ENCODE data around the gene KRTAP4-8. TPM values are rescaled to one million over a fixed set of nuclear protein-coding genes. Genes with fewer than 3 reads are reported as not detected.
"Not testable (repeated sequence)": the region's sequence is repeated elsewhere in the genome, so short reads cannot be mapped to it uniquely, and the experiment has no call there.

Gene KRTAP4-8
- total and polyA plus RNA-seq, 2 donors (not counting 1 experiment from before 2014, with no cell fraction given): not detected

- WGBS (ENCODE audit: insufficient coverage): no CpG with 5 or more reads among the region's 2 CpGs
- H3K36me3 ChIP-seq (replicated peaks in 1 of 2; ENCODE audit: control extremely low read depth in 1 of 2, control insufficient read depth in 1 of 2, extremely low read depth in 1 of 2, insufficient read depth in 2 of 2, low read length in 1 of 2); H2AFZ ChIP-seq (ENCODE audit: insufficient read depth, low read depth, low read length, poor library complexity, severe bottlenecking); H3K27me3 ChIP-seq (replicated peaks in 1 of 4; ENCODE audit: control extremely low read depth in 1 of 4, control insufficient read depth in 3 of 4, insufficient read depth in 4 of 4, low read length in 3 of 4); H3K4me2 ChIP-seq (replicated peaks; ENCODE audit: low read depth, low read length, poor library complexity, severe bottlenecking); CTCF ChIA-PET; H3K4me3 ChIP-seq (ENCODE audit: control extremely low read depth in 1 of 5, extremely low read depth in 1 of 5, insufficient read depth in 1 of 5, low read depth in 2 of 5, low read length in 4 of 5); ATAC-seq (ENCODE audit: low read depth); H4K20me1 ChIP-seq (ENCODE audit: control insufficient read depth, insufficient read depth, low read length, poor library complexity, severe bottlenecking); H3K9me3 ChIP-seq (ENCODE audit: control extremely low read depth in 1 of 3, control insufficient read depth in 2 of 3, insufficient read depth in 1 of 3, low read length in 2 of 3); H3K9ac ChIP-seq (ENCODE audit: low read length); H3K79me2 ChIP-seq (ENCODE audit: control insufficient read depth, insufficient read depth, low read length); POLR2A ChIA-PET; intact Hi-C loops (cut with micrococcal nuclease); H3K9me3 Mint-ChIP-seq (ENCODE audit: insufficient read depth); H3K27ac Mint-ChIP-seq; H3K27ac ChIP-seq (ENCODE audit: low read length in 2 of 2); H3K4me3 Mint-ChIP-seq; DNase-seq: not testable (repeated sequence)
- Mint-ChIP-seq H3K27me3 (peaks cover 33% of the 10 kb centered on the region), H3K4me1 (peaks cover 20% of the 10 kb centered on the region)
- peaks cover 18 to 26% of the 10 kb centered on the region in 2 donors for H3K4me1 ChIP-seq (ENCODE audit: control insufficient read depth in 2 of 2, insufficient read depth in 2 of 2, low read length in 2 of 2)
These were observed 6.6 kb upstream of the KRTAP4-8 start for GRCh38 chr17:41104386-41105038.

DNA sequence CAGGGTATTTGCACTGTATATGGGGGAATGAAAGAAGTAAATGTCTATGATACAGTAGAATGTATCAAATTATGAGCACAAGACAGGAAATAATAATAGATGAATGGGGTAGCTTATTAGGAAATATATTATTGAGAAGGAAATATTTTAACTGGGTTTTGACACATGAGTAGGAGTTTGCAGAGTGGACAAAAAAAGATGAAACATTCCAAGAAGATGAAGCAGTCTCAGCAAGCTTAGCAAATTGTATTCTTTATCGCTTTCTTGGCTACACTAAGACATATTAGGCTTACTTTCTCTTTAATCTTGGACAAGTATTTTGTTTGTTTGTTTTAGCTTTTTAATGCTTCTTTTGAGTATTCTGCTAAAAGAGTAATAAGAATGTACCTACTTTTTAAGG is 6.0 kb upstream of the KRTAP4-8 start:
- H3K27me3 ChIP-seq (replicated peaks in 1 of 4; ENCODE audit: control extremely low read depth in 1 of 4, control insufficient read depth in 3 of 4, insufficient read depth in 4 of 4, low read length in 3 of 4): no peaks in the 10 kb centered on the region
- POLR2A ChIA-PET: no interaction called here
- no peaks in the 10 kb centered on the region for H3K9me3 Mint-ChIP-seq (ENCODE audit: insufficient read depth)
- H4K20me1 ChIP-seq (ENCODE audit: control insufficient read depth, insufficient read depth, low read length, poor library complexity, severe bottlenecking): no peaks in the 10 kb centered on the region
- H3K27ac Mint-ChIP-seq: no peak overlapping the region
- H3K4me3 ChIP-seq (ENCODE audit: control extremely low read depth in 1 of 5, extremely low read depth in 1 of 5, insufficient read depth in 1 of 5, low read depth in 2 of 5, low read length in 4 of 5): no peak overlapping the region
- DNase-seq: no peak
- no peak overlapping the region for H2AFZ ChIP-seq (ENCODE audit: insufficient read depth, low read depth, low read length, poor library complexity, severe bottlenecking)
- WGBS (ENCODE audit: insufficient coverage): no CpG with 5 or more reads among the region's 1 CpG
- peaks cover 34% of the 10 kb centered on the region for H3K27me3 Mint-ChIP-seq
- no peaks in the 10 kb centered on the region for H3K36me3 ChIP-seq (replicated peaks in 1 of 2; ENCODE audit: control extremely low read depth in 1 of 2, control insufficient read depth in 1 of 2, extremely low read depth in 1 of 2, insufficient read depth in 2 of 2, low read length in 1 of 2)
- no peak overlapping the region for H3K4me2 ChIP-seq (replicated peaks; ENCODE audit: low read depth, low read length, poor library complexity, severe bottlenecking)
- no peak for ATAC-seq (ENCODE audit: low read depth)
- H3K9ac ChIP-seq (ENCODE audit: low read length): no peak overlapping the region
- H3K9me3 ChIP-seq (ENCODE audit: control extremely low read depth in 1 of 3, control insufficient read depth in 2 of 3, insufficient read depth in 1 of 3, low read length in 2 of 3): peaks cover 0 to 4% (median 0%) of the 10 kb centered on the region in 3 donors
- TF ChIP-seq, protein P1, sequence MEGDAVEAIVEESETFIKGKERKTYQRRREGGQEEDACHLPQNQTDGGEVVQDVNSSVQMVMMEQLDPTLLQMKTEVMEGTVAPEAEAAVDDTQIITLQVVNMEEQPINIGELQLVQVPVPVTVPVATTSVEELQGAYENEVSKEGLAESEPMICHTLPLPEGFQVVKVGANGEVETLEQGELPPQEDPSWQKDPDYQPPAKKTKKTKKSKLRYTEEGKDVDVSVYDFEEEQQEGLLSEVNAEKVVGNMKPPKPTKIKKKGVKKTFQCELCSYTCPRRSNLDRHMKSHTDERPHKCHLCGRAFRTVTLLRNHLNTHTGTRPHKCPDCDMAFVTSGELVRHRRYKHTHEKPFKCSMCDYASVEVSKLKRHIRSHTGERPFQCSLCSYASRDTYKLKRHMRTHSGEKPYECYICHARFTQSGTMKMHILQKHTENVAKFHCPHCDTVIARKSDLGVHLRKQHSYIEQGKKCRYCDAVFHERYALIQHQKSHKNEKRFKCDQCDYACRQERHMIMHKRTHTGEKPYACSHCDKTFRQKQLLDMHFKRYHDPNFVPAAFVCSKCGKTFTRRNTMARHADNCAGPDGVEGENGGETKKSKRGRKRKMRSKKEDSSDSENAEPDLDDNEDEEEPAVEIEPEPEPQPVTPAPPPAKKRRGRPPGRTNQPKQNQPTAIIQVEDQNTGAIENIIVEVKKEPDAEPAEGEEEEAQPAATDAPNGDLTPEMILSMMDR (IDR thresholded peaks at IDR 0.05): no peak
- no peak for TF ChIP-seq EZH2 (IDR thresholded peaks at IDR 0.05; ENCODE audit: borderline replicate concordance, insufficient read depth, low read depth, low read length, poor library complexity, severe bottlenecking)
- intact Hi-C loops (cut with micrococcal nuclease): no loop called here
- peaks cover 4% of the 10 kb centered on the region for H3K79me2 ChIP-seq (ENCODE audit: control insufficient read depth, insufficient read depth, low read length)
- no peak overlapping the region for H3K4me3 Mint-ChIP-seq
- H3K4me1 ChIP-seq (ENCODE audit: control insufficient read depth in 2 of 2, insufficient read depth in 2 of 2, low read length in 2 of 2): peaks cover 18 to 24% of the 10 kb centered on the region in 2 donors
- no peak overlapping the region for H3K27ac ChIP-seq (ENCODE audit: low read length in 2 of 2)
- CTCF ChIA-PET: no interaction called here
- H3K4me1 Mint-ChIP-seq: peaks cover 17% of the 10 kb centered on the region
